ENCODE measurements around the gene TMEM123. TPM values are rescaled to one million over a fixed set of nuclear protein-coding genes. Genes with fewer than 3 reads are reported as not detected.

The TMEM123 gene
- total and polyA plus RNA-seq, 2 of the 13 experiments (the other 11 are each of a cell fraction or from before 2014, with no cell fraction given), result 365 to 2,761 TPM

GRCh38 chr11:102346748-102347461 lies 105.7 kb downstream of the TMEM123 start, which contains the start of gene BIRC2 (continued):
- no peak for TF ChIP-seq GTF2F1 (IDR thresholded peaks at IDR 0.05; ENCODE audit: low read length)
- TF ChIP-seq ZNF292 (CRISPR knock-in tag; IDR thresholded peaks at IDR 0.05; ENCODE audit: borderline replicate concordance, low read depth), result peak; percentile 39; the same call in 1 of the 2 replicates
- peak; percentile 78 for TF ChIP-seq TARDBP (CRISPR knock-in tag; IDR thresholded peaks at IDR 0.05)
- TF ChIP-seq ATF7-NPFF (CRISPR knock-in tag; IDR thresholded peaks at IDR 0.05; ENCODE audit: low read depth), result no peak; the same call in none of the 2 replicates
- TF ChIP-seq MYC (CRISPR knock-in tag; IDR thresholded peaks at IDR 0.05; ENCODE audit: borderline replicate concordance), result no peak
- no peak for TF ChIP-seq ZEB1 (IDR thresholded peaks at IDR 0.05; ENCODE audit: insufficient replicate concordance, low read depth)
- TF ChIP-seq, protein P1, sequence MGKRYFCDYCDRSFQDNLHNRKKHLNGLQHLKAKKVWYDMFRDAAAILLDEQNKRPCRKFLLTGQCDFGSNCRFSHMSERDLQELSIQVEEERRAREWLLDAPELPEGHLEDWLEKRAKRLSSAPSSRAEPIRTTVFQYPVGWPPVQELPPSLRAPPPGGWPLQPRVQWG (CRISPR knock-in tag; IDR thresholded peaks at IDR 0.05; ENCODE audit: borderline replicate concordance, low read depth), result 0 out of 2 replicates have a peak, but pooled peaks have one; percentile 28
- TF ChIP-seq, protein P2, sequence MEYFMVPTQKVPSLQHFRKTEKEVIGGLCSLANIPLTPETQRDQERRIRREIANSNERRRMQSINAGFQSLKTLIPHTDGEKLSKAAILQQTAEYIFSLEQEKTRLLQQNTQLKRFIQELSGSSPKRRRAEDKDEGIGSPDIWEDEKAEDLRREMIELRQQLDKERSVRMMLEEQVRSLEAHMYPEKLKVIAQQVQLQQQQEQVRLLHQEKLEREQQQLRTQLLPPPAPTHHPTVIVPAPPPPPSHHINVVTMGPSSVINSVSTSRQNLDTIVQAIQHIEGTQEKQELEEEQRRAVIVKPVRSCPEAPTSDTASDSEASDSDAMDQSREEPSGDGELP (IDR thresholded peaks at IDR 0.05; ENCODE audit: borderline replicate concordance, low read depth), result no peak; the same call in 1 of the 2 replicates
- TF ChIP-seq ZNF576 (CRISPR knock-in tag; IDR thresholded peaks at IDR 0.05), result no peak
- TF ChIP-seq SSRP1 (CRISPR knock-in tag; IDR thresholded peaks at IDR 0.05), result no peak
- peak; percentile 76; the same call in 1 of the 2 replicates for TF ChIP-seq ZNF230 (CRISPR knock-in tag; IDR thresholded peaks at IDR 0.05)
- TF ChIP-seq, protein P3, sequence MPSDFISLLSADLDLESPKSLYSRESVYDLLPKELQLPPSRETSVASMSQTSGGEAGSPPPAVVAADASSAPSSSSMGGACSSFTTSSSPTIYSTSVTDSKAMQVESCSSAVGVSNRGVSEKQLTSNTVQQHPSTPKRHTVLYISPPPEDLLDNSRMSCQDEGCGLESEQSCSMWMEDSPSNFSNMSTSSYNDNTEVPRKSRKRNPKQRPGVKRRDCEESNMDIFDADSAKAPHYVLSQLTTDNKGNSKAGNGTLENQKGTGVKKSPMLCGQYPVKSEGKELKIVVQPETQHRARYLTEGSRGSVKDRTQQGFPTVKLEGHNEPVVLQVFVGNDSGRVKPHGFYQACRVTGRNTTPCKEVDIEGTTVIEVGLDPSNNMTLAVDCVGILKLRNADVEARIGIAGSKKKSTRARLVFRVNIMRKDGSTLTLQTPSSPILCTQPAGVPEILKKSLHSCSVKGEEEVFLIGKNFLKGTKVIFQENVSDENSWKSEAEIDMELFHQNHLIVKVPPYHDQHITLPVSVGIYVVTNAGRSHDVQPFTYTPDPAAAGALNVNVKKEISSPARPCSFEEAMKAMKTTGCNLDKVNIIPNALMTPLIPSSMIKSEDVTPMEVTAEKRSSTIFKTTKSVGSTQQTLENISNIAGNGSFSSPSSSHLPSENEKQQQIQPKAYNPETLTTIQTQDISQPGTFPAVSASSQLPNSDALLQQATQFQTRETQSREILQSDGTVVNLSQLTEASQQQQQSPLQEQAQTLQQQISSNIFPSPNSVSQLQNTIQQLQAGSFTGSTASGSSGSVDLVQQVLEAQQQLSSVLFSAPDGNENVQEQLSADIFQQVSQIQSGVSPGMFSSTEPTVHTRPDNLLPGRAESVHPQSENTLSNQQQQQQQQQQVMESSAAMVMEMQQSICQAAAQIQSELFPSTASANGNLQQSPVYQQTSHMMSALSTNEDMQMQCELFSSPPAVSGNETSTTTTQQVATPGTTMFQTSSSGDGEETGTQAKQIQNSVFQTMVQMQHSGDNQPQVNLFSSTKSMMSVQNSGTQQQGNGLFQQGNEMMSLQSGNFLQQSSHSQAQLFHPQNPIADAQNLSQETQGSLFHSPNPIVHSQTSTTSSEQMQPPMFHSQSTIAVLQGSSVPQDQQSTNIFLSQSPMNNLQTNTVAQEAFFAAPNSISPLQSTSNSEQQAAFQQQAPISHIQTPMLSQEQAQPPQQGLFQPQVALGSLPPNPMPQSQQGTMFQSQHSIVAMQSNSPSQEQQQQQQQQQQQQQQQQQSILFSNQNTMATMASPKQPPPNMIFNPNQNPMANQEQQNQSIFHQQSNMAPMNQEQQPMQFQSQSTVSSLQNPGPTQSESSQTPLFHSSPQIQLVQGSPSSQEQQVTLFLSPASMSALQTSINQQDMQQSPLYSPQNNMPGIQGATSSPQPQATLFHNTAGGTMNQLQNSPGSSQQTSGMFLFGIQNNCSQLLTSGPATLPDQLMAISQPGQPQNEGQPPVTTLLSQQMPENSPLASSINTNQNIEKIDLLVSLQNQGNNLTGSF (CRISPR knock-in tag; IDR thresholded peaks at IDR 0.05), result no peak
- TF ChIP-seq, protein P4, sequence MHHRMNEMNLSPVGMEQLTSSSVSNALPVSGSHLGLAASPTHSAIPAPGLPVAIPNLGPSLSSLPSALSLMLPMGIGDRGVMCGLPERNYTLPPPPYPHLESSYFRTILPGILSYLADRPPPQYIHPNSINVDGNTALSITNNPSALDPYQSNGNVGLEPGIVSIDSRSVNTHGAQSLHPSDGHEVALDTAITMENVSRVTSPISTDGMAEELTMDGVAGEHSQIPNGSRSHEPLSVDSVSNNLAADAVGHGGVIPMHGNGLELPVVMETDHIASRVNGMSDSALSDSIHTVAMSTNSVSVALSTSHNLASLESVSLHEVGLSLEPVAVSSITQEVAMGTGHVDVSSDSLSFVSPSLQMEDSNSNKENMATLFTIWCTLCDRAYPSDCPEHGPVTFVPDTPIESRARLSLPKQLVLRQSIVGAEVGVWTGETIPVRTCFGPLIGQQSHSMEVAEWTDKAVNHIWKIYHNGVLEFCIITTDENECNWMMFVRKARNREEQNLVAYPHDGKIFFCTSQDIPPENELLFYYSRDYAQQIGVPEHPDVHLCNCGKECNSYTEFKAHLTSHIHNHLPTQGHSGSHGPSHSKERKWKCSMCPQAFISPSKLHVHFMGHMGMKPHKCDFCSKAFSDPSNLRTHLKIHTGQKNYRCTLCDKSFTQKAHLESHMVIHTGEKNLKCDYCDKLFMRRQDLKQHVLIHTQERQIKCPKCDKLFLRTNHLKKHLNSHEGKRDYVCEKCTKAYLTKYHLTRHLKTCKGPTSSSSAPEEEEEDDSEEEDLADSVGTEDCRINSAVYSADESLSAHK (CRISPR knock-in tag; IDR thresholded peaks at IDR 0.05; ENCODE audit: borderline replicate concordance), result no peak; the same call in 1 of the 2 replicates

Data from HepG2 (cell line).